OCI-LY1 (cell line): ENCODE measurements around the gene CCDC92.

Experiments
- H2AFZ ChIP-seq: fragments of 200-600 bp; sonication (generic), shearing (Covaris generic); 2 replicates; pipeline ENCODE4 v1.6.0; 2014; ENCODE audit warnings: antibody characterized with exemption, mild to moderate bottlenecking, low read length
- H3F3A ChIP-seq: fragments of 200-600 bp; sonication (generic), shearing (Covaris generic); 2 replicates; pipeline ENCODE4 v1.6.0; 2014; ENCODE audit warnings: mild to moderate bottlenecking, antibody characterized with exemption, low read length, moderate library complexity; ENCODE audit not compliant: insufficient read depth
- H3K27ac ChIP-seq: fragments of 200-600 bp; sonication (generic); 2 replicates; pipeline ENCODE4 v1.5.1; 2014; ENCODE audit warnings: low read length, mixed run types, mild to moderate bottlenecking, low read depth; ENCODE audit not compliant: poor library complexity, severe bottlenecking
- H3K27me3 ChIP-seq: fragments of 200-600 bp; sonication (generic); 2 replicates; pipeline ENCODE4 v1.6.0; 2014; ENCODE audit warnings: antibody characterized with exemption, mild to moderate bottlenecking, low read length, moderate library complexity; ENCODE audit not compliant: insufficient read depth
- H3K36me3 ChIP-seq: fragments of 200-600 bp; sonication (generic); 2 replicates; pipeline ENCODE4 v1.6.1; 2014; ENCODE audit warnings: mild to moderate bottlenecking, antibody characterized with exemption, low read length, moderate library complexity, mixed read lengths; ENCODE audit not compliant: insufficient read depth
- H3K4me1 ChIP-seq: fragments of 200-600 bp; sonication (generic); 2 replicates; pipeline ENCODE4 v1.5.1; 2014; ENCODE audit warnings: mild to moderate bottlenecking, low read length, moderate library complexity; ENCODE audit not compliant: insufficient read depth, severe bottlenecking
- H3K4me2 ChIP-seq: fragments of 200-600 bp; sonication (generic), shearing (Covaris generic); 2 replicates; pipeline ENCODE4 v1.6.1; 2014; ENCODE audit warnings: low read length
- H3K4me3 ChIP-seq: fragments of 200-600 bp; sonication (generic); 2 replicates; pipeline ENCODE4 v1.5.1; 2014; ENCODE audit warnings: low read length, low read depth, mild to moderate bottlenecking, mixed read lengths; ENCODE audit not compliant: poor library complexity, severe bottlenecking
- H3K79me2 ChIP-seq: fragments of 200-600 bp; shearing (Covaris generic); 2 replicates; pipeline ENCODE4 v1.6.1; 2016; ENCODE audit warnings: mixed run types, low read length, mixed read lengths; ENCODE audit not compliant: insufficient read depth
- H3K9ac ChIP-seq: fragments of 200-600 bp; sonication (generic), shearing (Covaris generic); 2 replicates; pipeline ENCODE4 v1.6.1; 2014; ENCODE audit warnings: mild to moderate bottlenecking, low read length, mixed read lengths
- H3K9me2 ChIP-seq: fragments of 200-600 bp; sonication (generic), shearing (Covaris generic); 2 replicates; pipeline ENCODE4 v1.6.1; 2014; ENCODE audit warnings: low read depth, mild to moderate bottlenecking, low read length, mixed read lengths
- H3K9me3 ChIP-seq: fragments of 200-600 bp; shearing (Covaris generic); 2 replicates; pipeline ENCODE4 v1.6.1; 2014; ENCODE audit warnings: low read length, mixed read lengths
- H4K20me1 ChIP-seq: fragments of 200-600 bp; sonication (generic), shearing (Covaris generic); 2 replicates; pipeline ENCODE4 v1.6.0; 2016; ENCODE audit warnings: mild to moderate bottlenecking, low read length; ENCODE audit not compliant: insufficient read depth
- CTCF ChIP-seq: fragments of 200-600 bp; sonication (generic), shearing (Covaris generic); IDR thresholded peaks from 2 replicates; pipeline ENCODE4 v1.5.1; 2017; ENCODE audit warnings: mild to moderate bottlenecking, antibody characterized with exemption, low read length, moderate library complexity, mixed read lengths
- EZH2 ChIP-seq: fragments of 200-600 bp; sonication (generic), shearing (Covaris generic); IDR thresholded peaks from 2 replicates; pipeline ENCODE4 v1.8.0; 2017; ENCODE audit warnings: borderline replicate concordance, mixed run types, mild to moderate bottlenecking, antibody characterized with exemption, low read length, moderate library complexity, mixed read lengths

Gene CCDC92

DNA sequence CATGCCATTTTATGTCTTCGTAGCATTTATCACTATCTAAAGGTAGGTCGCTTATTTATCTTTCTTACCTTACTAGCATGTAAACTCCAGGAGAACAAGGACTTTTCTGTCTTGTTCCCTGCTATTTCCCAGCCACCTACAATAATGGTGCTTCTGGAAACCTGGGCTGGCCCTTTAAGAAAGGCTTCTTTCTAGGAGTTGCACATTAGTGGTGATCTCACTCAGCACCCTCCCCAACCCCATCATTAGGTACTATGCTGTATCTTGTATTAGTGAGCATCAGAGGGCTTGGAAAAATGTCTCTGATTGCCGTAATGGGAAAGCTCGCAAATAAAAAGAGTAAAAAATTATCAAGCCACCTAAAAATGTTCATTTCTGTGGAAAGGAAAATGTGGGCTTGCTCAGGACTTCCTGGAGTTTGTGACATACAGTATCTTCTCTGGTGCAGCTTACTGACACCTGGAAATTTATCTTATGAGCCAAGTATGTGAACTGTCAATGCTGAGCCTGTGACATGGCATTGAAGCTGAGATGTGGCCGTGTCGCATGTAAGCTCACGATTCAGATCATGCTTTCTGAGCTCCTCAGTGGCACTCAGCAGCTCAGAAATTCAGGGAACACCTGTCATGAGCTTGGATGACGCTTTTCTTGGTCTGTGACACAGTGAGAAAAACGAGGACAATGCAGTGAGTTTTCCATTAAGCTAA is 12.4 kb downstream of the CCDC92 start:
- Histone ChIP-seq H3K9me2 (no peaks in the 10 kb centered on the region), H3K79me2 (no peaks in the 10 kb centered on the region), H3K9me3 (no peaks in the 10 kb centered on the region), H3K27me3 (no peaks in the 10 kb centered on the region; the same call in 1 of the 2 replicates), H3K4me1 (no peaks in the 10 kb centered on the region), H2AFZ (no peak overlapping the region), H3F3A (no peaks in the 10 kb centered on the region), H4K20me1 (0 out of 2 replicates have a peak, but pooled peaks cover 3% of the 10 kb centered on the region), H3K4me3 (no peak overlapping the region), H3K36me3 (no peaks in the 10 kb centered on the region), H3K4me2 (no peak overlapping the region), H3K9ac (no peak overlapping the region), H3K27ac (no peak overlapping the region)
- TF ChIP-seq EZH2 (no peak), CTCF (no peak)

DNA sequence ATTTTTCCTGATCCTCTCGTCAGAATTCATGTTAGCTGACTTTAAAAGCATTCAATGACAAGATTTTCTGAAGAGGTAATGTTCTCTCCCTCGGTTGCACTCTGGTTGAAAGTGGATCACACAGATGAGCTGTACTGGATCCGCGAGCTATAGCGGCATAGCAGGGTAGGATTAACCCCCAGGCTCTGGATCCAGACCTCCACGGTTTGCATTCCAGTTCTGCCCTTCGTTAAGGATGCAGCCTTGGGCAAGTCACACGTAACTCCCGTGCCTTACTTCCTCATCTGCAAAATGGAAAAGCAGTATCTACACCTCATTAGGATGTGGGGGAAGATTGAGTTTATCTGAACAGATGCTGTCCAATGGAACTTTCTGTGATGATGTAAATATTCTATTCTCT is 13.8 kb downstream of the CCDC92 start:
- Histone ChIP-seq H2AFZ (no peak overlapping the region), H3K9me3 (no peaks in the 10 kb centered on the region), H3K9ac (no peak overlapping the region), H3K4me1 (no peaks in the 10 kb centered on the region), H3K27ac (no peak overlapping the region), H3F3A (no peaks in the 10 kb centered on the region), H3K27me3 (no peaks in the 10 kb centered on the region; the same call in 1 of the 2 replicates), H3K4me3 (no peak overlapping the region), H3K36me3 (no peaks in the 10 kb centered on the region), H3K79me2 (no peaks in the 10 kb centered on the region), H3K9me2 (no peaks in the 10 kb centered on the region), H3K4me2 (no peak overlapping the region), H4K20me1 (0 out of 2 replicates have a peak, but pooled peaks cover 1% of the 10 kb centered on the region)
- TF ChIP-seq CTCF (no peak), EZH2 (no peak)

GRCh38 chr12:123958462-123958861 is 14.2 kb downstream of the CCDC92 start:
- Histone ChIP-seq H3K4me2 (no peak overlapping the region), H3K36me3 (no peaks in the 10 kb centered on the region), H3K4me3 (no peak overlapping the region), H3K27me3 (no peaks in the 10 kb centered on the region; the same call in 1 of the 2 replicates), H4K20me1 (no peaks in the 10 kb centered on the region), H2AFZ (no peak overlapping the region), H3K9me2 (no peaks in the 10 kb centered on the region), H3K4me1 (no peaks in the 10 kb centered on the region), H3K79me2 (no peaks in the 10 kb centered on the region), H3F3A (no peaks in the 10 kb centered on the region), H3K27ac (no peak overlapping the region), H3K9ac (no peak overlapping the region), H3K9me3 (no peaks in the 10 kb centered on the region)
- TF ChIP-seq CTCF (no peak), EZH2 (no peak)
